ENCODE measurements around the gene TMEM200C.
"Not testable (repeated sequence)": the region's sequence is repeated elsewhere in the genome, so short reads cannot be mapped to it uniquely, and the experiment has no call there.

TMEM200C gene

GRCh38 chr18:5891854-5892215, 3.5 kb downstream of the TMEM200C start:
- peak; percentile 32 for DNase-seq

GRCh38 chr18:5891184-5891853, 4.0 kb downstream of the TMEM200C start:
- DNase-seq = peak; percentile 24

GRCh38 chr18:5890331-5891183, 4.8 kb downstream of the TMEM200C start:
- DNase-seq = no peak

GRCh38 chr18:5885361-5885760, 10.0 kb downstream of the TMEM200C start:
- DNase-seq = no peak

- no peak for DNase-seq
Observed at GRCh38 chr18:5884375-5884774, 10.9 kb downstream of the TMEM200C start.

- DNase-seq = no peak
Observed at GRCh38 chr18:5879479-5879882, 15.8 kb downstream of the TMEM200C start.

GRCh38 chr18:5876891-5877290, 18.4 kb downstream of the TMEM200C start:
- no peak for DNase-seq

GRCh38 chr18:5874336-5874735, 21.0 kb downstream of the TMEM200C start:
- DNase-seq = no peak

- DNase-seq = no peak
Observed at GRCh38 chr18:5872886-5873285, 22.4 kb downstream of the TMEM200C start.

GRCh38 chr18:5871426-5871825, 23.9 kb downstream of the TMEM200C start:
- no peak for DNase-seq

- DNase-seq = no peak
Observed at GRCh38 chr18:5868218-5868854, 27.0 kb downstream of the TMEM200C start.

GRCh38 chr18:5865521-5865920, 29.8 kb downstream of the TMEM200C start:
- DNase-seq = no peak

GRCh38 chr18:5862127-5862526, 33.2 kb downstream of the TMEM200C start:
- not testable (repeated sequence) for DNase-seq

- DNase-seq = no peak
Observed at GRCh38 chr18:5857180-5857579, 38.1 kb downstream of the TMEM200C start.

- DNase-seq = no peak
Observed at GRCh38 chr18:5853253-5853652, 42.1 kb downstream of the TMEM200C start.

- DNase-seq = no peak
Observed at GRCh38 chr18:5851998-5852397, 43.3 kb downstream of the TMEM200C start.

GRCh38 chr18:5842653-5843052, 52.7 kb downstream of the TMEM200C start:
- no peak for DNase-seq

GRCh38 chr18:5841518-5841917, 53.8 kb downstream of the TMEM200C start:
- no peak for DNase-seq

GRCh38 chr18:5840547-5840946, 54.8 kb downstream of the TMEM200C start:
- DNase-seq = no peak

- DNase-seq = no peak
Observed at GRCh38 chr18:5840025-5840424, 55.3 kb downstream of the TMEM200C start.

- DNase-seq = no peak
Observed at GRCh38 chr18:5839102-5839501, 56.2 kb downstream of the TMEM200C start.
